Panc1 (cell line): ENCODE data around the gene KCNQ4. TPM values are rescaled to one million over a fixed set of nuclear protein-coding genes. Genes with fewer than 3 reads are reported as not detected.

Experiments
- ATAC-seq: fragments of 200-7000 bp; cut with Tn5 transposase; 2 replicates; pipeline ENCODE4 v1.9.1; 2020; ENCODE audit warnings: mild to moderate bottlenecking, moderate library complexity
- BruUV-seq: library from RNA; stranded (reverse); fragments of 400-500 nt; replicated peaks from 2 replicates; lab custom pipeline; 2021; lab: Mats Ljungman, UMichigan
- CTCF ChIA-PET: fragments of 300-600 bp; sonication (Branson Sonifier 250); formaldehyde crosslinking; loops from one replicate; lab custom pipeline; 2022; ENCODE audit warnings: antibody characterized with exemption; lab: Charles Lee
- POLR2A ChIA-PET: fragments of 300-600 bp; sonication (Branson Sonifier 250); formaldehyde crosslinking; loops from one replicate; lab custom pipeline; 2022; ENCODE audit warnings: antibody characterized with exemption; lab: Charles Lee
- DNase-seq: peaks from one replicate; pipeline ENCODE4 v3.0.0-alpha.2; 2010; ENCODE audit warnings: low read depth, low spot score
- H3K27ac ChIP-seq: 2 replicates; pipeline ENCODE4 v1.5.1; 2011; ENCODE audit warnings: mild to moderate bottlenecking, low read length, inconsistent platforms
- H3K27me3 ChIP-seq: fragments of 200-500 bp; sonication (Bioruptor generic); 2 replicates; pipeline ENCODE4 v1.6.0; 2014; ENCODE audit warnings: low read length, inconsistent platforms; ENCODE audit not compliant: control insufficient read depth, insufficient read depth
- H3K36me3 ChIP-seq: fragments of 200-500 bp; sonication (Bioruptor generic); 2 replicates; pipeline ENCODE4 v1.5.1; 2014; ENCODE audit warnings: inconsistent platforms, mild to moderate bottlenecking, low read length, moderate library complexity; ENCODE audit not compliant: control insufficient read depth, insufficient read depth
- H3K4me1 ChIP-seq: 2 replicates; pipeline ENCODE4 v1.5.1; 2011; ENCODE audit warnings: inconsistent platforms, mild to moderate bottlenecking, low read length, moderate library complexity; ENCODE audit not compliant: control insufficient read depth, insufficient read depth
- H3K4me3 ChIP-seq, 2 experiments: 2 replicates each; pipeline ENCODE4 v1.5.1; 2011 to 2012; ENCODE audit warnings: low read depth in 2 of 2, low read length in 2 of 2, mild to moderate bottlenecking in 2 of 2, inconsistent platforms in 1 of 2, moderate library complexity in 1 of 2
- H3K9me3 ChIP-seq: fragments of 200-500 bp; sonication (Bioruptor generic); 2 replicates; pipeline ENCODE4 v1.5.1; 2014; ENCODE audit warnings: low read depth, mild to moderate bottlenecking, inconsistent platforms, low read length, moderate library complexity; ENCODE audit not compliant: control insufficient read depth, insufficient read depth
- POLR2AphosphoS5 ChIP-seq: IDR thresholded peaks from 2 replicates; pipeline ENCODE4 v1.6.1; 2012; ENCODE audit warnings: mild to moderate bottlenecking, low read depth, low read length, moderate library complexity
- REST ChIP-seq, 2 experiments: IDR thresholded peaks; 2 replicates each; pipeline ENCODE4 v1.6.1; 2011 to 2012; ENCODE audit warnings: low read depth in 2 of 2, control low read depth in 1 of 2, low read length in 1 of 2, mild to moderate bottlenecking in 1 of 2, moderate library complexity in 1 of 2; ENCODE audit not compliant: insufficient read depth in 1 of 2
- SIN3A ChIP-seq: IDR thresholded peaks from 2 replicates; pipeline ENCODE4 v1.6.1; 2012; ENCODE audit warnings: low read depth, mild to moderate bottlenecking, low read length, moderate library complexity, borderline replicate concordance; ENCODE audit not compliant: insufficient read depth
- TCF7L2 ChIP-seq: IDR thresholded peaks from 2 replicates; pipeline ENCODE4 v1.6.1; 2011; ENCODE audit warnings: mild to moderate bottlenecking, low read depth, low read length, inconsistent platforms
- in situ Hi-C: cut with HindIII; loops from 2 replicates; pipeline ENCODE4 v1.10.0; 2016; ENCODE audit warnings: low sequenced_read_pairs, low pct_unique_long_range_greater_than_20kb
- intact Hi-C: fragments of 100-400 bp; cut with micrococcal nuclease; formaldehyde crosslinking; loops from one replicate; pipeline ENCODE4 v1.10.0; 2022; ENCODE audit not compliant: unreplicated experiment
- total RNA-seq: library from RNA; stranded (reverse); gene quantifications from one replicate; pipeline ENCODE4 v1.2.1, GENCODE V29; 2021; ENCODE audit not compliant: unreplicated experiment
- TF ChIP-seq, protein P1 (sequence below): fragments of 450-650 bp; IDR thresholded peaks from 2 replicates; pipeline ENCODE4 v1.5.1; 2017; ENCODE audit warnings: mild to moderate bottlenecking

Gene KCNQ4
- total RNA-seq, 1 experiment from 2014 or later = 2.6 TPM

DNA sequence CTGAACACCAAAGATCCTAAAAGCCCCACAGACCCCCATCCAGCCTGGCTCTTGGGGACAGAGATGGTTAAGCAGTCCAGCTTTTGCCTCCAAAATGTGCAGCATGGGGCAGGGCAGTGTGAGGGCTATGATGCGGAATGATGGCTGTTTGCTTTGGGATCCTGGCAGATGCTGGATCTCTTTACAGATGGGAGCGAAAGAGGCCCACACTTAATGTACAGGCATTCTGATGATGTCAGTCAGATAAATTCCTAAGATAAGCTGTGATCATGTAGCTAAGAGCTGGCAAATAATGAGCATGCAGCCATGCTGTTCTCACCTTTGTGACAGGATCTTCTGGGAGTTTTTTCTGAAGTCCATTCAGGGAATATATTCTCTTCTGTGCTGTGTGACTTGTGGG, 17.6 kb upstream of the KCNQ4 start:
- in situ Hi-C loops (no loop called here), intact Hi-C loops (no loop called here)
- Histone ChIP-seq H3K9me3 (no peaks in the 10 kb centered on the region), H3K27ac (no peak overlapping the region), H3K36me3 (peaks cover 20% of the 10 kb centered on the region), H3K4me1 (no peaks in the 10 kb centered on the region), H3K4me3 (no peak overlapping the region), H3K27me3 (no peaks in the 10 kb centered on the region)
- TF ChIP-seq TCF7L2 = no peak
- TF ChIP-seq REST (IDR thresholded peaks at IDR 0.05; ENCODE audit: insufficient read depth in 1 of 2, low read depth in 2 of 2, low read length in 1 of 2) = no peak
- no peak for TF ChIP-seq SIN3A
- TF ChIP-seq, protein P1, sequence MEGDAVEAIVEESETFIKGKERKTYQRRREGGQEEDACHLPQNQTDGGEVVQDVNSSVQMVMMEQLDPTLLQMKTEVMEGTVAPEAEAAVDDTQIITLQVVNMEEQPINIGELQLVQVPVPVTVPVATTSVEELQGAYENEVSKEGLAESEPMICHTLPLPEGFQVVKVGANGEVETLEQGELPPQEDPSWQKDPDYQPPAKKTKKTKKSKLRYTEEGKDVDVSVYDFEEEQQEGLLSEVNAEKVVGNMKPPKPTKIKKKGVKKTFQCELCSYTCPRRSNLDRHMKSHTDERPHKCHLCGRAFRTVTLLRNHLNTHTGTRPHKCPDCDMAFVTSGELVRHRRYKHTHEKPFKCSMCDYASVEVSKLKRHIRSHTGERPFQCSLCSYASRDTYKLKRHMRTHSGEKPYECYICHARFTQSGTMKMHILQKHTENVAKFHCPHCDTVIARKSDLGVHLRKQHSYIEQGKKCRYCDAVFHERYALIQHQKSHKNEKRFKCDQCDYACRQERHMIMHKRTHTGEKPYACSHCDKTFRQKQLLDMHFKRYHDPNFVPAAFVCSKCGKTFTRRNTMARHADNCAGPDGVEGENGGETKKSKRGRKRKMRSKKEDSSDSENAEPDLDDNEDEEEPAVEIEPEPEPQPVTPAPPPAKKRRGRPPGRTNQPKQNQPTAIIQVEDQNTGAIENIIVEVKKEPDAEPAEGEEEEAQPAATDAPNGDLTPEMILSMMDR = no peak
- TF ChIP-seq POLR2AphosphoS5 = no peak
- ATAC-seq (no peak), DNase-seq (no peak)
- BruUV-seq = no TSS peak
- ChIA-PET CTCF (no interaction called here), POLR2A (no interaction called here)

GRCh38 chr1:40766560-40766959, 17.0 kb upstream of the KCNQ4 start:
- no peak for ATAC-seq
- CTCF ChIA-PET = no interaction called here
- Histone ChIP-seq H3K4me3 (no peak overlapping the region), H3K36me3 (peaks cover 17% of the 10 kb centered on the region), H3K4me1 (no peaks in the 10 kb centered on the region), H3K27ac (no peak overlapping the region), H3K9me3 (no peaks in the 10 kb centered on the region), H3K27me3 (no peaks in the 10 kb centered on the region)
- in situ Hi-C loops = no loop called here
- POLR2A ChIA-PET = no interaction called here
- TF ChIP-seq POLR2AphosphoS5 (no peak), SIN3A (no peak), TCF7L2 (no peak), REST (IDR thresholded peaks at IDR 0.05; ENCODE audit: insufficient read depth in 1 of 2, low read depth in 2 of 2, low read length in 1 of 2) (no peak)
- TF ChIP-seq, protein P1 = no peak
- DNase-seq = no peak
- no TSS peak for BruUV-seq
- intact Hi-C loops = no loop called here
